HepG2 (cell line): Measurements from ENCODE around the gene ASCL2. TPM values are rescaled to one million over a fixed set of nuclear protein-coding genes. Genes with fewer than 3 reads are reported as not detected.

ENCODE experiments used
- ATAC-seq: fragments of 200-7000 bp; cut with Tn5 transposase; 3 replicates; pipeline ENCODE4 v1.9.1; 2020; ENCODE audit warnings: mild to moderate bottlenecking, moderate library complexity
- BruUV-seq: library from RNA; stranded (reverse); fragments of 400-500 nt; replicated peaks from 2 replicates; lab custom pipeline; 2021; lab: Mats Ljungman, UMichigan
- CTCF ChIA-PET: fragments of 300-600 bp; formaldehyde crosslinking; extraction: SDS; loops from one replicate; lab custom pipeline; 2021; ENCODE audit warnings: low total read pairs, inconsistent platforms, low intra/inter-chr PET ratio; lab: Yijun Ruan, JAX
- POLR2A ChIA-PET: fragments of 350-600 bp; sonication (Branson Sonifier 250); formaldehyde crosslinking; loops from one replicate; lab custom pipeline; 2020; ENCODE audit warnings: antibody characterized with exemption, inconsistent platforms; lab: Yijun Ruan, JAX
- DNase-seq: peaks from one replicate; pipeline ENCODE4 v3.0.0-alpha.2; 2015; ENCODE audit warnings: low spot score
- FAIRE-seq: peaks from 3 replicates; lab custom pipeline; 2011; peaks lifted over from hg19 to GRCh38; lab: Jason Lieb, UNC
- H2AFZ ChIP-seq: one replicate; pipeline ENCODE4 v1.6.1; 2011; ENCODE audit warnings: low read length, inconsistent platforms
- H3K27ac ChIP-seq: fragments of 300-600 bp; 3 replicates; pipeline ENCODE4 v1.8.0; 2011; ENCODE audit warnings: mixed run types, mild to moderate bottlenecking, mixed read lengths, low read length, inconsistent platforms; ENCODE audit not compliant: insufficient read depth; ENCODE audit errors: extremely low read length
- H3K27me3 ChIP-seq, 2 experiments: fragments of 200-600 bp in 1 of 2; 2 replicates in 1 of 2; 3 replicates in 1 of 2; pipeline versions ENCODE4 v1.6.0 to v1.8.0; 2011; ENCODE audit warnings: low read length in 2 of 2, mild to moderate bottlenecking in 2 of 2, moderate library complexity in 2 of 2, inconsistent platforms in 1 of 2; ENCODE audit not compliant: insufficient read depth in 2 of 2, control insufficient read depth in 1 of 2
- H3K36me3 ChIP-seq, 2 experiments: fragments of 200-600 bp in 1 of 2; replicated peaks in 1 of 2; 2 replicates in 1 of 2; 3 replicates in 1 of 2; pipeline versions ENCODE4 v1.5.1 to v1.8.0; 2011; ENCODE audit warnings: low read length in 2 of 2, inconsistent platforms in 1 of 2; ENCODE audit not compliant: insufficient read depth in 2 of 2, control insufficient read depth in 1 of 2
- H3K4me1 ChIP-seq: 2 replicates; pipeline ENCODE4 v1.5.1; 2012; ENCODE audit warnings: low read length, inconsistent platforms; ENCODE audit not compliant: insufficient read depth
- H3K4me2 ChIP-seq: 2 replicates; pipeline ENCODE4 v1.6.0; 2011; ENCODE audit warnings: low read depth, low read length, inconsistent platforms
- H3K4me3 ChIP-seq, 3 experiments: fragments of 200-600 bp in 1 of 3; sonication (generic), shearing (Covaris generic) in 1 of 3; replicated peaks in 1 of 3; 2 replicates each; pipeline ENCODE4 v1.5.1; 2011 to 2016; ENCODE audit warnings: low read length in 3 of 3, inconsistent platforms in 2 of 3, low read depth in 2 of 3, mild to moderate bottlenecking in 2 of 3, control low read depth in 1 of 3, mixed read lengths in 1 of 3; ENCODE audit not compliant: insufficient read depth in 1 of 3
- H3K79me2 ChIP-seq: one replicate; pipeline ENCODE4 v1.6.1; 2011; ENCODE audit warnings: low read length, inconsistent platforms; ENCODE audit not compliant: insufficient read depth
- H3K9ac ChIP-seq: 2 replicates; pipeline ENCODE4 v1.6.0; 2011; ENCODE audit warnings: mild to moderate bottlenecking, low read depth, low read length, inconsistent platforms; ENCODE audit not compliant: insufficient read depth
- H3K9me3 ChIP-seq: 2 replicates; pipeline ENCODE4 v1.5.1; 2012; ENCODE audit warnings: mild to moderate bottlenecking, low read length
- H4K20me1 ChIP-seq: 2 replicates; pipeline ENCODE4 v1.6.0; 2011; ENCODE audit warnings: inconsistent platforms, mild to moderate bottlenecking, low read length, moderate library complexity; ENCODE audit not compliant: insufficient read depth
- IKZF1 ChIP-seq: fragments of 450-650 bp; IDR thresholded peaks from 2 replicates; pipeline ENCODE4 v1.7.1; 2016
- MBNL3 ChIP-seq: fragments of 250-450 bp; sonication (Bioruptor Pico); conservative IDR thresholded peaks from 2 replicates; pipeline ENCODE4 v1.8.0; 2022; ENCODE audit warnings: mild to moderate bottlenecking, inconsistent platforms
- TRIM24 ChIP-seq: sonication (generic); formaldehyde crosslinking; IDR thresholded peaks from 2 replicates; pipeline ENCODE4 v1.8.0; 2022; ENCODE audit warnings: mild to moderate bottlenecking, missing genetic modification reagents
- ZC3H4 ChIP-seq: sonication (generic); formaldehyde crosslinking; IDR thresholded peaks from 2 replicates; pipeline ENCODE4 v1.4.0; 2020; ENCODE audit warnings: missing genetic modification reagents, borderline replicate concordance
- ZNF431 ChIP-seq: sonication (generic); formaldehyde crosslinking; IDR thresholded peaks from 2 replicates; pipeline ENCODE4 v1.9.0; 2022; ENCODE audit warnings: missing genetic modification reagents, low read depth, mild to moderate bottlenecking, borderline replicate concordance
- WGBS: methylation state at CpG from one replicate; pipeline ENCODE4 v1.1.6; 2017; ENCODE audit warnings: low lambda C conversion rate; 5-methylcytosine and 5-hydroxymethylcytosine counted together
- in situ Hi-C: cut with HindIII; loops from 2 replicates; pipeline ENCODE4 v1.10.0; 2017; ENCODE audit warnings: low pct_unique_long_range_greater_than_20kb; ENCODE audit not compliant: extremely low pct_ligation_motif_present
- intact Hi-C: fragments of 100-400 bp; cut with micrococcal nuclease; formaldehyde crosslinking; loops from one replicate; pipeline ENCODE4 v1.10.0; 2022; ENCODE audit not compliant: unreplicated experiment
- polyA plus RNA-seq, 8 experiments: library from polyadenylated mRNA; depleted of rRNA in 3 of 8; stranded (reverse) in 7 of 8; unstranded in 1 of 8; fragments of >200 nt; fragmentation: Illumina TruSeq in 4 of 8; extraction: Trizol in 4 of 8; gene quantifications; 2 replicates each; pipeline versions ENCODE4 v1.2.1 to v1.2.3, GENCODE V29; 2011 to 2016; ENCODE audit warnings: low read depth in 4 of 8, missing spikeins in 1 of 8, mixed read lengths in 1 of 8; ENCODE audit not compliant: insufficient read depth in 1 of 8
- total RNA-seq, 5 experiments: library from RNA; depleted of rRNA; stranded (reverse); fragments of >200 nt; fragmentation: Illumina TruSeq; extraction: Trizol; gene quantifications; 2 replicates each; pipeline ENCODE4 v1.2.3, GENCODE V29; 2016; ENCODE audit warnings: low read depth in 1 of 5
- TF ChIP-seq, protein P1 (sequence below): sonication (generic); formaldehyde crosslinking; IDR thresholded peaks from 2 replicates; pipeline ENCODE4 v1.5.0; 2020; ENCODE audit warnings: mild to moderate bottlenecking, missing genetic modification reagents, borderline replicate concordance

The ASCL2 gene
- total and polyA plus RNA-seq, 2 of the 13 experiments (the other 11 are each of a cell fraction or from before 2014, with no cell fraction given): 0.07 TPM; not detected in 1

- TF ChIP-seq, protein P1, sequence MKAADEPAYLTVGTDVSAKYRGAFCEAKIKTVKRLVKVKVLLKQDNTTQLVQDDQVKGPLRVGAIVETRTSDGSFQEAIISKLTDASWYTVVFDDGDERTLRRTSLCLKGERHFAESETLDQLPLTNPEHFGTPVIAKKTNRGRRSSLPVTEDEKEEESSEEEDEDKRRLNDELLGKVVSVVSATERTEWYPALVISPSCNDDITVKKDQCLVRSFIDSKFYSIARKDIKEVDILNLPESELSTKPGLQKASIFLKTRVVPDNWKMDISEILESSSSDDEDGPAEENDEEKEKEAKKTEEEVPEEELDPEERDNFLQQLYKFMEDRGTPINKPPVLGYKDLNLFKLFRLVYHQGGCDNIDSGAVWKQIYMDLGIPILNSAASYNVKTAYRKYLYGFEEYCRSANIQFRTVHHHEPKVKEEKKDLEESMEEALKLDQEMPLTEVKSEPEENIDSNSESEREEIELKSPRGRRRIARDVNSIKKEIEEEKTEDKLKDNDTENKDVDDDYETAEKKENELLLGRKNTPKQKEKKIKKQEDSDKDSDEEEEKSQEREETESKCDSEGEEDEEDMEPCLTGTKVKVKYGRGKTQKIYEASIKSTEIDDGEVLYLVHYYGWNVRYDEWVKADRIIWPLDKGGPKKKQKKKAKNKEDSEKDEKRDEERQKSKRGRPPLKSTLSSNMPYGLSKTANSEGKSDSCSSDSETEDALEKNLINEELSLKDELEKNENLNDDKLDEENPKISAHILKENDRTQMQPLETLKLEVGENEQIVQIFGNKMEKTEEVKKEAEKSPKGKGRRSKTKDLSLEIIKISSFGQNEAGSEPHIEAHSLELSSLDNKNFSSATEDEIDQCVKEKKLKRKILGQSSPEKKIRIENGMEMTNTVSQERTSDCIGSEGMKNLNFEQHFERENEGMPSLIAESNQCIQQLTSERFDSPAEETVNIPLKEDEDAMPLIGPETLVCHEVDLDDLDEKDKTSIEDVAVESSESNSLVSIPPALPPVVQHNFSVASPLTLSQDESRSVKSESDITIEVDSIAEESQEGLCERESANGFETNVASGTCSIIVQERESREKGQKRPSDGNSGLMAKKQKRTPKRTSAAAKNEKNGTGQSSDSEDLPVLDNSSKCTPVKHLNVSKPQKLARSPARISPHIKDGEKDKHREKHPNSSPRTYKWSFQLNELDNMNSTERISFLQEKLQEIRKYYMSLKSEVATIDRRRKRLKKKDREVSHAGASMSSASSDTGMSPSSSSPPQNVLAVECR (CRISPR knock-in tag): no peak
- no peak for TF ChIP-seq MBNL3 (CRISPR knock-in tag)
- no peak for TF ChIP-seq ZC3H4 (CRISPR knock-in tag)
These were observed 18.4 kb downstream of the ASCL2 start (continued) for GRCh38 chr11:2252018-2252417.

DNA sequence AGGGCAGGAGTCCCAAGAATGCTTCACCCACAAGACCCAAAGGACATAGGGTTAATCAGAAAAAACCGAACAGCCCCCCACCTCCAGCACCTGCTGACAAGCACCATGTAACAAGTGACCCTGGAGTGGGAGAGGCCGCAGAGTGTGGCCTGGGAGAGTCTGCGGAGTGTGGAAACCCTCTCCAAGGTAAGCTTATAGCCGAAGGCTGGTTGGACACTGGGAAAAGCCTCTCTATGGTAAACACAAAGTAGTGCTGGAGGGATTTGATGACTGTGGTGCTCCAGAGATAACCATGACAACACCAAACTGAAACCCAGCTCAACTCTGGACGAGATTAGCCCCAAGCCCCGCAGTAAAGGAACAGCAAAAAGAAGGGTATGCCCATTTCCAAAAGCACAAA lies 19.2 kb downstream of the ASCL2 start:
- Histone ChIP-seq H3K27ac (no peak overlapping the region), H3K4me2 (no peak overlapping the region), H3K36me3 (no peaks in the 10 kb centered on the region), H3K79me2 (no peaks in the 10 kb centered on the region), H3K9ac (no peak overlapping the region), H3K4me3 (no peak overlapping the region), H2AFZ (no peak overlapping the region), H3K27me3 (peaks cover 6 to 51% of the 10 kb centered on the region in 2 experiments), H4K20me1 (no peaks in the 10 kb centered on the region), H3K4me1 (no peaks in the 10 kb centered on the region), H3K9me3 (no peaks in the 10 kb centered on the region)
- ChIA-PET POLR2A (interaction anchor here (1.8 kb wide), 1 partner anchor 40 kb away, joined by 5 read pairs; no protein-coding TSS in a partner anchor), CTCF (no interaction called here)
- TF ChIP-seq IKZF1 (no peak), TRIM24 (CRISPR knock-in tag) (no peak), ZNF431 (no peak)
- WGBS: 30% methylated on average over 6 of the region's 6 CpGs
- no TSS peak for BruUV-seq
- no peak for FAIRE-seq
- no peak for ATAC-seq
- intact Hi-C loops (no loop called here), in situ Hi-C loops (no loop called here)
- no peak for DNase-seq
